CD14-positive monocyte (primary cell): ENCODE data around the gene MCM10. TPM values are rescaled to one million over a fixed set of nuclear protein-coding genes. Genes with fewer than 3 reads are reported as not detected.

Source experiments
- DNase-seq, 3 donors: peaks; one replicate each; pipeline ENCODE4 v3.0.0-alpha.2; 2011 to 2022
- H2AFZ ChIP-seq: 2 replicates; pipeline ENCODE4 v1.6.0; 2012; ENCODE audit warnings: mild to moderate bottlenecking, low read depth, low read length, inconsistent platforms; ENCODE audit not compliant: insufficient read depth, poor library complexity, severe bottlenecking
- H3K27ac ChIP-seq, 2 donors: 1 replicate in 1 of 2; 2 replicates in 1 of 2; pipeline ENCODE4 v1.5.1; 2012 to 2013; ENCODE audit warnings: low read length in 2 of 2, control low read depth in 1 of 2, inconsistent platforms in 1 of 2, low read depth in 1 of 2, mild to moderate bottlenecking in 1 of 2
- H3K27me3 ChIP-seq, 2 donors: one replicate each; pipeline versions ENCODE4 v1.6.0 to v1.6.1; 2011 to 2013; ENCODE audit warnings: low read length in 2 of 2; ENCODE audit not compliant: control insufficient read depth in 2 of 2, insufficient read depth in 2 of 2
- H3K36me3 ChIP-seq, 2 donors: replicated peaks in 1 of 2; 1 replicate in 1 of 2; 2 replicates in 1 of 2; pipeline versions ENCODE4 v1.5.1 to v1.6.1; 2012 to 2013; ENCODE audit warnings: low read length in 2 of 2, control low read depth in 1 of 2, inconsistent platforms in 1 of 2, mild to moderate bottlenecking in 1 of 2; ENCODE audit not compliant: insufficient read depth in 2 of 2, control insufficient read depth in 1 of 2
- H3K4me1 ChIP-seq, 2 donors: 1 replicate in 1 of 2; 2 replicates in 1 of 2; pipeline versions ENCODE4 v1.5.1 to v1.6.1; 2012 to 2013; ENCODE audit warnings: low read length in 2 of 2, control low read depth in 1 of 2, inconsistent platforms in 1 of 2, mild to moderate bottlenecking in 1 of 2, moderate library complexity in 1 of 2; ENCODE audit not compliant: insufficient read depth in 2 of 2, control insufficient read depth in 1 of 2
- H3K4me2 ChIP-seq: replicated peaks from 2 replicates; pipeline ENCODE3; 2012; ENCODE audit warnings: low read length, moderate library complexity, mild to moderate bottlenecking; ENCODE audit not compliant: poor library complexity, severe bottlenecking; ENCODE audit errors: extremely low read depth
- H3K4me3 ChIP-seq, 3 experiments: fragments of 200-600 bp in 1 of 3; sonication (generic) in 1 of 3; replicated peaks in 1 of 3; 1 replicate in 2 of 3; 2 replicates in 1 of 3; pipeline ENCODE4 v1.5.1; 2011 to 2013; ENCODE audit warnings: low read length in 3 of 3, mild to moderate bottlenecking in 3 of 3, control low read depth in 2 of 3, low read depth in 2 of 3, inconsistent platforms in 1 of 3, moderate library complexity in 1 of 3
- H3K79me2 ChIP-seq: 2 replicates; pipeline ENCODE4 v1.6.0; 2012; ENCODE audit warnings: mild to moderate bottlenecking, control low read depth, inconsistent platforms, low read length, moderate library complexity; ENCODE audit not compliant: insufficient read depth
- H3K9ac ChIP-seq: 2 replicates; pipeline ENCODE4 v1.6.0; 2017; ENCODE audit warnings: low read length, mild to moderate bottlenecking; ENCODE audit not compliant: insufficient read depth, poor library complexity, severe bottlenecking
- H3K9me3 ChIP-seq, 2 donors: replicated peaks in 1 of 2; 1 replicate in 1 of 2; 2 replicates in 1 of 2; pipeline versions ENCODE4 v1.5.1 to v1.6.1; 2012 to 2013; ENCODE audit warnings: low read length in 2 of 2, control low read depth in 1 of 2; ENCODE audit not compliant: control insufficient read depth in 1 of 2, insufficient read depth in 1 of 2
- H4K20me1 ChIP-seq: 2 replicates; pipeline ENCODE4 v1.6.0; 2012; ENCODE audit warnings: mild to moderate bottlenecking, low read length, control low read depth, moderate library complexity; ENCODE audit not compliant: insufficient read depth
- H3K27ac Mint-ChIP-seq, 7 donors: one replicate each; pipeline ENCODE4 v1.8.0; 2020; ENCODE audit warnings: mild to moderate bottlenecking in 7 of 7, mixed read lengths in 7 of 7, moderate library complexity in 6 of 7, inconsistent platforms in 2 of 7
- H3K27me3 Mint-ChIP-seq, 3 donors: one replicate each; pipeline ENCODE4 v1.8.0; 2021 to 2022; ENCODE audit warnings: low read depth in 3 of 3, mild to moderate bottlenecking in 3 of 3, mixed read lengths in 3 of 3, moderate library complexity in 3 of 3, inconsistent platforms in 1 of 3
- H3K36me3 Mint-ChIP-seq, 2 donors: one replicate each; pipeline ENCODE4 v1.8.0; 2020; ENCODE audit warnings: mixed read lengths in 2 of 2, inconsistent platforms in 1 of 2, mild to moderate bottlenecking in 1 of 2
- H3K4me1 Mint-ChIP-seq: one replicate; pipeline ENCODE4 v1.8.0; 2020; ENCODE audit warnings: mild to moderate bottlenecking, mixed read lengths
- H3K4me3 Mint-ChIP-seq, 2 donors: one replicate each; pipeline ENCODE4 v1.8.0; 2020; ENCODE audit warnings: mild to moderate bottlenecking in 2 of 2, mixed read lengths in 2 of 2, moderate library complexity in 1 of 2
- H3K9me3 Mint-ChIP-seq, 7 donors: one replicate each; pipeline ENCODE4 v1.8.0; 2020 to 2022; ENCODE audit warnings: mixed read lengths in 7 of 7, mild to moderate bottlenecking in 6 of 7, moderate library complexity in 6 of 7, inconsistent platforms in 2 of 7
- CTCF ChIP-seq: fragments of 200-600 bp; IDR thresholded peaks from one replicate; pipeline ENCODE4 v1.8.0; 2022; ENCODE audit warnings: antibody characterized with exemption, mild to moderate bottlenecking
- WGBS: methylation state at CpG from one replicate; pipeline ENCODE4 v1.1.5; 2013; ENCODE audit warnings: missing lambda C conversion rate; ENCODE audit not compliant: insufficient coverage; 5-methylcytosine and 5-hydroxymethylcytosine counted together
- intact Hi-C, 2 donors: fragments of 100-400 bp; cut with micrococcal nuclease; formaldehyde crosslinking; loops; one replicate each; pipeline versions ENCODE4 v1.15.0 to v1.15.1; 2023
- polyA plus RNA-seq, 3 donors: library from polyadenylated mRNA; depleted of rRNA in 1 of 3; unstranded in 2 of 3; stranded (reverse) in 1 of 3; fragments of 300-500 nt in 2 of 3; fragments of >200 nt in 1 of 3; fragmentation: Illumina TruSeq in 2 of 3; gene quantifications; 1 replicate in 2 of 3; 2 replicates in 1 of 3; pipeline ENCODE4 v1.2.3, GENCODE V29; 2012 to 2021

Gene MCM10
- polyA plus RNA-seq, 3 donors, result not detected

DNA sequence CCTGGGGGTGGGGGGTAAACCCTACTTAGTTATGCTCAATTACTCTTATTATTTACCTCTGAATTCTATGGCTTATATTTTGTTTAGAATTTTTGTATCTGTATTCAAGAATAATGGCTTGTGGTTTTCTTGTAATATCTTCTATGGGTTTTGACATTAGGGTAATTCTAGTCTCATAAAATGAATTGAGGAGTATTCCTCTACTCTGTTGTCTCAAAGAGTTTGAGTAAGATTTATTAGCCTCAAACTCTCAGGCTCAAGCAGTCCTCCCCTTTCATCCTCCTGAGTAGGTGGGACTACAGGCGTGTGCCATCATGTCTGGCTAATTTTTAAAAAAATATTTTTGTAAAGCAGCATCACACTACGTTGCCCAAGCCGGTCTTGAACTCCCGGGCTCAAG lies 92.4 kb downstream of the MCM10 start:
- Histone ChIP-seq H3K4me3 (no peak overlapping the region), H2AFZ (no peak overlapping the region), H4K20me1 (no peaks in the 10 kb centered on the region), H3K9me3 (no peaks in the 10 kb centered on the region), H3K4me1 (no peaks in the 10 kb centered on the region), H3K27me3 (no peaks in the 10 kb centered on the region), H3K4me2 (no peak overlapping the region), H3K27ac (no peak overlapping the region), H3K36me3 (no peaks in the 10 kb centered on the region), H3K79me2 (no peaks in the 10 kb centered on the region), H3K9ac (no peak overlapping the region)
- 90% methylated on average over 3 of the region's 4 CpGs for WGBS
- TF ChIP-seq CTCF, result no peak
- intact Hi-C loops, result no loop called here
- Mint-ChIP-seq H3K9me3 (peaks cover 0 to 4% (median 3%) of the 10 kb centered on the region in 7 donors), H3K36me3 (no peaks in the 10 kb centered on the region), H3K27me3 (peaks cover 2 to 3% (median 3%) of the 10 kb centered on the region in 3 donors), H3K4me1 (no peaks in the 10 kb centered on the region), H3K4me3 (no peak overlapping the region), H3K27ac (no peak overlapping the region)
- DNase-seq, result no peak

DNA sequence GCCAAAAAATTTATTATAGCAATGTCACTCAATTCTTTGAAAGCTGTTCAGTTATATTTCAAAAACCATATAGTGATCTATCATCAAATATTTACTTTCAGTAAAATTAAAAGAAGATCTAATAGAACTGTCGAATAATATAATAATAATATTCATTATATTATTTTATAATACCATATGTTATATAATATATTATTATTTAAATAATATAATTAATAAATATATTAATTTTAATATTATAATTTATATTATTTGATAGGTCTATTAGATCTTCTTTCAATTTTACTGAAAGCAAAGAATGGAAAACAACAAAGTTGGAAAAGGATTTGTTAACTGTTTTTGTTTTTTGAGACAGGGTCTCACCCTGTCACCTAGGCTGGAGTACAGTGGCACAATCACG lies 95.3 kb downstream of the MCM10 start:
- Mint-ChIP-seq H3K36me3 (no peaks in the 10 kb centered on the region), H3K27me3 (peaks cover 2 to 5% (median 2%) of the 10 kb centered on the region in 3 donors), H3K9me3 (peaks cover 2 to 12% (median 8%) of the 10 kb centered on the region in 7 donors), H3K27ac (no peak overlapping the region), H3K4me1 (no peaks in the 10 kb centered on the region), H3K4me3 (no peak overlapping the region)
- H3K27ac ChIP-seq, result no peak overlapping the region
- no peak overlapping the region for H3K4me2 ChIP-seq
- no peaks in the 10 kb centered on the region for H3K27me3 ChIP-seq
- H2AFZ ChIP-seq, result no peak overlapping the region
- no peak for DNase-seq
- H3K4me3 ChIP-seq, result no peak overlapping the region
- no peaks in the 10 kb centered on the region for H4K20me1 ChIP-seq
- intact Hi-C loops, result no loop called here
- no CpG with 5 or more reads among the region's 2 CpGs for WGBS
- H3K36me3 ChIP-seq, result no peaks in the 10 kb centered on the region
- no peaks in the 10 kb centered on the region for H3K79me2 ChIP-seq
- no peak overlapping the region for H3K9ac ChIP-seq
- H3K9me3 ChIP-seq, result peaks cover 0 to 4% of the 10 kb centered on the region in 2 donors
- no peak for TF ChIP-seq CTCF
- H3K4me1 ChIP-seq, result no peaks in the 10 kb centered on the region
